HG03460 (cell line): ENCODE results near the gene MXRA5.
"Not testable (repeated sequence)": the region's sequence is repeated elsewhere in the genome, so short reads cannot be mapped to it uniquely, and the experiment has no call there.

Experiments
- ATAC-seq: cut with Tn5 transposase; IDR thresholded peaks from one replicate; pipeline ENCODE4 v1.9.1; 2021; ENCODE audit not compliant: unreplicated experiment

MXRA5 gene

DNA sequence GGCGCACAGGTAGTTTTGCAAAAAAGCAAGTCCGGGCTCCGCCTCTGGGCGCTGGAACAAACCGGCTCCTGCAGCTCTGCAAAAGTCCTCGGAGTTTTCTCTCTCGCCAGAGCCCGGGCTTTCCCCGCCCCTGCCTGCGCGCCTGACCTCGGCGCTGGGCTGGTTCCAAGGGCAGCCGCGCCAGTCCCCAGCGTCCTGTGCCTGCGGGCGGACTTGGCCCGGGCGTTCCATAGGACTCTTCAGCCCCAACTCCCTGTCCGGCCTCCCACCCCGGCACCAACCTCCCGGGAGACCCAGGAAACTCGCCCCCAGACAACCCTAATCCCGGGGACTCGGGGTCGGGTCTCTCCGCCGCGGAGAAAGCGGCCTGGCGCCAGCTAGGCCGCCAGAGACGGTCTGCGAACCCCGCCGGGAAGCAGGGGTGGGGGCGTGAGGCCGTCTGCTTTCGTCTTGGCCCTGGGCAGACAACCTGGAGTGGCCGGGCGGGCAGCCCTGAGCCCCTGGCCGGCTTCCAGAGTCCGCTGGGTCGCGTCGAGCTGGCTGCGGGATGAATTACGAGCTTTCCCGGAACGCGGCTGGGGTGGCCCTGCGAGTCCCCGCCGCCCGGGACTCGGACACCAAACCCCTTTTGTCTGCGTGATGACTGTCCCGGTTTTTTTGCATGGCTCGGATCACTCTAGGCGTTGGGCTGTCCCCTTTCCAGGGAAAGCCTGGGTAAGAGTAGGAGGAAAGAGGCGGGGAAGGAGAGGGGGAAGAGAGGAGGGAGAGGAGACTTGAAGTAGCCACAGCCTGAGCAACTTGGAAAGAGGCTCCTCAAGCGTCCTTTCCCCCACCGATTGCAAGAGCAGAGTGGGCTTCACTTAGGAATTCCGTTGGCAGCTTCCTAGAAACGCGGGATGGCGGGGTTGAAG, 916 bp downstream of the MXRA5 start:
- no peak for ATAC-seq

DNA sequence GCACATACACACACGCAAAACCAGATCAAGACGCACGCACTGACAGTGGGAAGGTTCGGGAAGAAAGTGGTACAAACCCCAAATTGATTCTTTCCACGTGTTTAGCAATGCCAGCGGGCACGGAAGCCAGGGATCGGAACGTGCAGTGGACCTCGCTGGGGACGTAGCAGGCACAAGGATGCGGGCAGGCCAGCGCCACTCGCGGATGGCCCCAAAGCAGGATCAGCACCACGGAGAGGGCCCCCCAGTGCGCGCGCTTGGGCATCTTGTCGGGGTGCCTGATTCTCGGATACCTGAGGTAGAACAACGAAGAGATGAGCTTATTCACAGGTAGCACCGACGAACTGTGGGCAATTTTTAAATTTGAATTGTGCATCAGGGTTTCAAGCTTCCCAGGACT, 2.9 kb downstream of the MXRA5 start:
- ATAC-seq: not testable (repeated sequence)

GRCh38 chrX:3340016-3340415, 6.4 kb downstream of the MXRA5 start:
- no peak for ATAC-seq

DNA sequence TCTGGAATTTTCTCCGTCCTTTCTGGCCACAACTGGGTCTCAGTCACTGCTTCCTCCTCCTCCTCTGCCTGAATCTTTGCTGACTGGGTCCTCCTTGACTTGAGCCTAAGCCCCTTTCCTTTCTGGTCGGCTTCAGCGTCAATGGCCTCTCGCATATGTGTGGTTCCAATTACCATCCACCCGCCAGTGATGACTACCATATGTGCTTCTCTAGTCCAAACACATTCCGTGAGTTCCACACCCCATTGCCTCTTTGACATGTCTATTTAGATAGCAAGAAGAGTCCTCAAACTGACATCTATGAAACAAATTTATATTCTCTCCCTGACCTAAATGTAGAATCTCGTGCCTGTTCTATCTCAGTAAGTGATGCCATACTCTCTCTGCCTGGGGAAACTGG, 19.8 kb downstream of the MXRA5 start:
- no peak for ATAC-seq

DNA sequence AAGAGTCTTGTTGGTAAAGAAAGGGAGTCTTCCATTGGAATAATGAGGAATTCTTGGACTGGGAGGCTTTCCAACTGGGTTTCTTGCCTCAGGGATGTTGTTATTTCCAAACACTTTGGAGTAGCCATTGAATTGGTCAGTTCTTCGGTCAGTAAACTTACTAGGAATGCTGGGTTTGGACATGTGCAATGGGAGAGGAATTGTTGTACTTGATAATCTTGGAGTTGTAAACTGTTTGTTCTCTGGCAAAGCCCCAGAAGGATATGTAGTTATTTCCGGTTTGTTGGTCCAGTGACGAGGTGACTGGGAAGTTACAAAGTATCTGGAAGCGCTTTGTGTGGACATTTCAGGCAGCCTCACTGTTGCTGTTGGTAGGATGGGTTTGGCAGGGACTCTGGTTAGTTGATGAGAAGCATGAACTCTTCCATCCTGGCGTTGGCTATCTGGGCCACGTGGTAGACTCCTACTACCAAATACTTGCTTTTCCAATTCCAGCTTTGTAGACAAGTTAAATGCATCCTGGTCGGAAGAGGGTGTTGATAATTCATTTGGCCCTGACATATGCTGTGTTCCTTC, 25.9 kb downstream of the MXRA5 start:
- no peak for ATAC-seq

GRCh38 chrX:3317191-3317718, 29.2 kb downstream of the MXRA5 start:
- no peak for ATAC-seq

- no peak for ATAC-seq
These were observed 34.3 kb downstream of the MXRA5 start for GRCh38 chrX:3312109-3312508.

GRCh38 chrX:3307881-3308280, 38.6 kb downstream of the MXRA5 start:
- no peak for ATAC-seq

GRCh38 chrX:3299636-3300035, 46.8 kb downstream of the MXRA5 start:
- no peak for ATAC-seq

GRCh38 chrX:3295731-3296130, 50.7 kb downstream of the MXRA5 start:
- no peak for ATAC-seq

DNA sequence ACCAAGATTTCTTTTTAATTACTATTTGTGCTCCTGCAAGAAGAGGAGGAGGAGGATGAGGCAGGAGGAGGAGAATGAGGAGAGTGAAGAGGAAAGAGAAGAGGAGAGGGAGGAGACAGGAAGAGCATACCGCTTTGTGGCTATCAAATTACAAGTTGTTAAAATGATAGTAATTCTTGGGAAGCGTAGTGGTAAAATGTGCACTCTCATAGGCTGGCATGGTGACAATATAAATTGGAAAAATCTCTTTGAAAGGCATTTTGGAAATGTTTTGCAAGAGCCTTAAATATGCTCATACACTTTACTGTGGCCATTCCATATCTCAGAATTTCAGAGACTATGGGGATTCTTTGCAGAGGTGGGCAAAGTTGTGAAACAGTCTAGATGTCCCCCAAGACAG, 53.2 kb downstream of the MXRA5 start:
- no peak for ATAC-seq

- ATAC-seq: no peak
These were observed 55.9 kb downstream of the MXRA5 start for GRCh38 chrX:3290561-3290960.

DNA sequence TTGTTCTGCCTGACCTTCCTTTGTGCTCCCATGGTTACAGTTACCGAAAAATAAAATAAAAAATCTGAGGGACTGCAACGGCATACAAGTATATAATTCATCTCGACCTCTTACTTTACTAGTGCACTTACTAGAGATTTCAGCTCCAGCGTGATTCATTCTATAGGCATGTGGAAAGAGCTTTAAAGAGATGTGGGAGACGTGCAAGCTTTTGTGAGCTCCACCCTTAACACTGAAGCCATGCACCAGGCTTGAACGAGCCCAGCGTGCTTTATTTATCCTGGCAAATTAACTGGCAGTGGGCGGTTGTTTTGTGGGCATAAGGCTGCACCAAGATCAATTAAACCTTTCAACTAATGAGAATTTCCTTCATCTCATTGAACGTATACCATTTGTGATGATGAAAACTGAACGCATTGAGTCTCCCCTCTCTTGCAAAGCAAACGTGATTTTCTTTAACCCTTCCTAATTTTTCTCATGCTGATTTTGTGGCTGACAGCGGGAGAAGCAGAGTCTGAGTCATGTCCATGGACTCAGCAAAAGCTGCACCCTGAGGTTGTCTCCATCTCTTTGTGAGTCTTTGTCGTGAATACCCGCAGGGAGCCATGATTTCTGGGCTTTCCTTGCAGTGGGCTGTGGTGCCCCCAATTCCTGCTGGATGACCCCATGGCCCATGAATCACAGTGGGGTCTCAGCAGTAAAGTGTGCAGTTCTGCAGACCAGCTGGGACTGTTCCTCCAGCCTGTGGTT, 60.1 kb downstream of the MXRA5 start:
- no peak for ATAC-seq

DNA sequence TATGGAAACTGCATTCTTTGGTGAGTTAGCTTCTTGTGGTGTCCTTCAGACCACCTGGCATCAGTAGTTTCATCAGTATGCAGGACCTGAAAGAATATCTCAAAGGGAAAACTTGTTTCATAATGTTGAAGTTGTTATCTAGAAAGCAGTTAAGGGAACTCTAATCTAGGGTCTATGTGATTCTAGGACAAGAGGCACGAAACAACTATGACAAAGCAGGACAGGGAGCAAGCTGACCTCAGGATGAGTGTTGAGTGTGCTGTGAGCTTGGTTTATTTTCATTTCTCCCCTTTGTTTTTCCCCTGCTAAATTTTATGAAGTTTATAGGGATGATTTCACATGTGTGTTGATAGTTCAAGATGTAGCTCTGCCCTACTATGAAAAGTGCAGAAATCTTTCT, 65.7 kb downstream of the MXRA5 start:
- ATAC-seq: no peak

- ATAC-seq: not testable (repeated sequence)
These were observed 72.8 kb downstream of the MXRA5 start for GRCh38 chrX:3273668-3274067.

GRCh38 chrX:3271834-3272186, 74.6 kb downstream of the MXRA5 start:
- no peak for ATAC-seq

DNA sequence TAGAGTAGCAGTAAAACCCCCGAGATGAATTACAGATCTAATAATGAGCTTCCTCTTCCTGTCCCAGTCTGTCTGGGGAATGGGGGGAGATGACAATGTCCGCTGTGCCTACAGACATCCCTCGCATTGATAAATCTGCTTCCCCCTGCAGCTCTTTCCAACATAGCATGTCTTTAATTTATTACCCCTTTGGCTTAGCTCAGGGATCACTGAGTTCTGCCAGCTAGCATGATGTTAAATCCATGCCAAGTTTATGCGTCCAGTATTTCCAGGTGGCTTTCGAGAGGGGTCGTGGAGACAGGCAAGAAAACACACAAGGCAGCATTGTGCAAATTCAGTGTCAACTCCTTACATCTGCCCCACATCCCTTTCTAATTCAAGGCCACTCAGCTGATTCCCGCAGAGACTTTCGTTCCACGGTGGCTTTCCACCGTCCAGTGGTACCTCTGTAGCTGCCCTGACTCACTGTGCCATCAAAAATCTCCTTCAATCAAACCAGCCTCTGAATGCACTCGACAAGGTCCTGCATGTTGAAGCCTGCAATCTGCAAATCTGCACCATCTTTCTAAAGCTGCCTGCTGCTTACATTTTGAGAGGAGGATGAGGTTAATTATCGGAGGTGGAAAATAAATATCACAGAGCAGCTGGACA, 75.1 kb downstream of the MXRA5 start:
- ATAC-seq: no peak

DNA sequence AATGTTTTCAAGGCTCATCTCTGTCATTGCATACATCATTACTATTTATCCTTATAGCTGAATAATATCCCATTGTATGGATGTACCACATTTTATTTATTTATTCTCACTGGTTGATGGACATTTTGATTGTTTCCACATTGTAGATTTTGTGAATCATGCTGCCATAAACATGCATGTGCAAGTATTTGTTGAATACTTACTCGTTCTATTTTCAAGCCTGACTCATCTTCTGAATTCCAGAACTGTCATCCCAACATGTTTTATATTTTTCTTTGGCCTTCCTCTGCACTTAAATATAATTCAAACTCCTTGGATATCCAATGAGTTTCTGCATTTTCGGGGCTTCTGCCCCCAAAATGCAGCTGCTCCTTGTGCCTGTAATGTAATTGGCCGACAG, 77.6 kb downstream of the MXRA5 start:
- no peak for ATAC-seq

DNA sequence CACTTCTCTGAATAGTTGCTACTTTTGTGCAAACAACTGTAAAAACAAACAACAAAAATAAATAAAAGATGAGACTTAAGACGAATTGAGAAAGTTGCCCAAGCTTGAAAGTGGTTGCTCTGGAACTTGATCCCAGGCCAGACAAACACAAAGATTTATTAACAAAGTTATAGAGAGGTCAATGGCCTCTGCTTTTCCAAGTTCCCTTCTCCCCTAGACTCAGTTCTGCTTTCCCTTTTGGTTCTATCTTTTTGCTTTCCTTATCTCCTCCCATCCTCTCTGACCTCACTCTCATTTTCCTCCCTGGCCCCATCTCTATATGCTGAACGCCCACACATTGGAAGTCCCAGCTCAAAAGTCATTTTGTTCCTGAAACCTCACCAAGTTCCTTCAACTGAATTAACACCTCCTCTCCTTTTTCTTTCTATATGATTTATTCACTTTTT, 82.7 kb downstream of the MXRA5 start:
- ATAC-seq: no peak

- ATAC-seq: no peak
These were observed 83.6 kb downstream of the MXRA5 start for GRCh38 chrX:3262901-3263300.
